COLO668 (cell line): ENCODE results near the gene BMP10.

Source experiments
- DNase-seq: peaks from one replicate; lab custom pipeline; 2025; ENCODE audit not compliant: unreplicated experiment; lab: John Stamatoyannopoulos, UW

The BMP10 gene

DNA sequence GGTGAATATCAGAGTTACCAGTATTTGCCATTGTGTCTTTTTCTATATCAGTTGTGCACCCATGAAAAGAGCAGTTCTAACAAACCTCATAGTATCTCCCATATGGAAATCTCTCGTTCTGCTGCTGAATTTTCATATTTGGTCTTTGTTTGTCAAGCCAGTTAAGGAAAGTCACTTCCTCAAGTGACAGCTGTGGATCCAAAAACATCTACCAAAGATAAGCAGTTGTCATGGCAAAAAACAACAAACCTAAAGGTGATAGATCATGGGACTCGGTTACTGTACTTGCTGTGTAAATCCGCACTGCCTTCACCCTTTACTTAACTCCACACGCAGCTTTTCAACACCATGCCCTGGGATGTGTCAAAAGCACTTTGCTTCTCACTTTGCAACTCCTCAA, 17.3 kb downstream of the BMP10 start:
- DNase-seq = no peak

DNA sequence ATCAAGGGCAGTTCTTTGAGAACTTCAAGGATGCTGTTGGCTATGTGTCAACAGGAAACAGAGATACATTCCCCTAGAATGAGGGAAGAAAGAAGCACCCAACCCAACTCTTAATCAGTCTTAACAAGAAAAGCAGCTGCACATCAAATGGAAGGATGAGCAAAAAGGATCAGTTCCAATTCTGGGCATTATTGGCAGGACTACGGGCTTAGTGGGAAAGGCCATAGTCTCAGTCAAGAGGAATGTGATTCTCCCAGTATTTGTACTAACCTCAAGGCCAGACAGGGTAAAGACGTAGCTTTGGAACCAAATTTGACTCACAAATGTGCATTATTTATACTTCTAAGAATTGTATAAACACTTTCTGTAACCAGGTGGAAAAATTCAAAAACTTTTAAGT, 18.2 kb downstream of the BMP10 start:
- no peak for DNase-seq

DNA sequence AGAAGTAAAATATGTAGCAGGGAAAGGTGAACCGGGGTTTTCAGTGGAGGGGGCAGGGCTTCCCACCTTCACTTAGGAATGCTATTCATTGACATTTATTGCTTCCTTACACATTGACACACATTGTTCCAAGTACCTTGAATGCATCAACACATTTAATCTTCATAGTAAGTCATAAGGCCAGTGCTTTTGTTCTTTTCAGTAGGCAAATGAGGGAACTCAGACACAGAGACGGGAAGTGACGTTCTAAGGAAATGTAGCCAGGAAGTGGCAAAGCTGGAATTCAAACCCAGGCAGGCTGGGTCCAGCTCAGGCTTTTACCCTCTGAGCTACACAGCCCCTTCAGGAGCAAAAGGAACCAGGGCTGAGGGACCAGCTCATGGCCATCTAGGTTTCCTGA, 20.7 kb downstream of the BMP10 start:
- no peak for DNase-seq

DNA sequence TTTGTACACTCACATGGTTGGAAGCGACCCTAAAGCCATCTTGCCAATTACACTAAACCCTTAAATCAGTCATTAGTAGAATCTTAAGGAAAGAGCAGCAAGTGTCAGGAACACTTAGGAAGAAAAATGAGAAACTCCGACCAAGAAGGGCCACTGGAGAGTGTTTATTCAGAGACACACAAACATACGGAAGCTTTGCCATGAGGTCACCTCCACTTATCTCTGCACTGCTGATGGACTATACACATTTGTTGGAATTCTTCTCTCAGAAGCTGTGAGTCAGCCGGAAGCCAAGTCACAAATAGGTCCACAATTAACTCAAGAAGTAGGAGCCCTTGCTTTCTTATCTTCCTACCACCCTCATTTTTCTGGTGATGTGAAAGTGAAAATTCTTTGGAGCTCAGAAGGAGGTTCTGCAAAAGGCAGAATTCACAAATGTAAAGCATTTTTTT, 21.6 kb downstream of the BMP10 start:
- DNase-seq = no peak

DNA sequence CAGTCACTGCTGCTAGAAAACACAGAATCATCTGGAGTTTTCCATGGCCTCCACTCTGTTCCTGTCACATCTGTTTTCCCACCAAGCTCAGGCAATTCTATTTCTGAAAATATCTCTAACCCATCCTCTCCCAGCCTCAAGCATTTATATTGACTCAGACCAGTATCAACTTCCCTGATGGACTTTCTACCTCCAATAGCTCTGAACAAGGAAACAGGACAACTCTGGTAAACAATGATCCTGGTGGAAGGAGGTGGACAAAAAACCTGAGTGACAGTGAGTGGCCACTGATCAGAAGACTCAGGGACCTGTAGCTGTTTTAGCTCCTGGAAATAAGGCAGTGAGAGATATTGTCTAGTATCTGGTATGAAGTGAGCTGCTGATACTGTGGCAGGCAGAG, 23.4 kb downstream of the BMP10 start:
- no peak for DNase-seq

DNA sequence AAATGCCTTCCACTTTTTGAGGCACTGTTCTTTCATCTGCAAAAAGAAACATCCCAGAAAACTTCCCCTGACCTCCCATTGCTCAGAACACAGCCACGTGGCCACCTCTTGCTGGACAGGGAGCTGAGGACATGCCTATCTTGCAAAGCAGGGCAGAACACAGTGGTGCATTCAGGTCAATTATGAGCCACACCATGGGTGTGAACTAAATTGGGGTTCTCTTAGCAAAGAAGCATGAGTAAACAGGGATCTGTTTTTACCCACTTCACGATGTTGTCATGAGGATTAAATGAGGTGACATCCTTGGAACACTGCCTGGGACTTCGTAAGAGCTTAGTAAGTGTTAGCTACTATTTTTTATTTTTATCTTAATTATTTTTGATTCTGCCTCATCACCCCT, 25.1 kb downstream of the BMP10 start:
- no peak for DNase-seq

DNA sequence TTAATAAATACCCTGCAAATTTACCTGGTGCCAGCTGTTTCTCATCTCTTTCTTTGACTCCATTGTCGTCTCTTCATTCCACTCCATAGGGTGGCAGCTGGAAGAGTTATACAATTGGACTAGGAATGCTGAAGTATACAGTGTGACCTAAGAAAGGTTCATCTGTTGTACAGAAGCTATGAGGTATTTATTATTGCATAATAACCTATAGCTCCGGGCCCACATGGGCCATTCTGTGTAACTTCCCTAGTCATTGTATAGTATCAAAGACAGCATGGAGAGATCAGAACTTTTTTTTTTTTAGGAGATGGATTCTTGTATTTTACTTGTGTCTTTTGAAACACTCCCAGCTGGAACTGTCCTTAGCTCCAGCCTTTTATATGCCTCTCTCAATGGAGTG, 26.2 kb downstream of the BMP10 start:
- DNase-seq = no peak

DNA sequence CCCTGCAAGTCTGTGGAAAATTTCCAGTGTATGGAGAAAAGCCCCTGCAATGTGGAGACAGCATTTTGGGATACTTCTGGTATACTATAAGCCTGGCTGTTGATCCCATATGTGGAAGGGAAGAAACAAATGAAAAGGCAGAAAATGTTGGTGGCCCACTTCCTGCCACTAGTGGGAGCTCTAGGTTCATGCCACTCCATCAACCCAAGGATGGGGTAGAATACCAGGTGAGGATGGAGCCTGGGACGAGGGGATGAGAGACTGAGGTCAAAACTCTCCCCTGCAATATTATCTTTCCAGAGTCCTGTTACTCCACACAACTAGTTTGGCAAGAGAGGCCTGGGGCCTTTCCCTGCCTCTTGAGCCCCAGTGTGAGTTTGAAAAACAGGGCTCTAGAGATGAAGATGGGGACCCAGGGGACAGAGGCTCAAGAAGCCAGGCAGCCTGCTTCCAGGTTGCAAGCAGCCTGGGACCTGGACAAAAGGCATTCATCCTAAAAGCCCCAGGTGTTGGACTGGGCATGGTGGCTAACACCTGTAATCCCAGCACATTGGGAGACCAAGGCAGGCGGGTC, 31.9 kb downstream of the BMP10 start:
- DNase-seq = peak; percentile 9

DNA sequence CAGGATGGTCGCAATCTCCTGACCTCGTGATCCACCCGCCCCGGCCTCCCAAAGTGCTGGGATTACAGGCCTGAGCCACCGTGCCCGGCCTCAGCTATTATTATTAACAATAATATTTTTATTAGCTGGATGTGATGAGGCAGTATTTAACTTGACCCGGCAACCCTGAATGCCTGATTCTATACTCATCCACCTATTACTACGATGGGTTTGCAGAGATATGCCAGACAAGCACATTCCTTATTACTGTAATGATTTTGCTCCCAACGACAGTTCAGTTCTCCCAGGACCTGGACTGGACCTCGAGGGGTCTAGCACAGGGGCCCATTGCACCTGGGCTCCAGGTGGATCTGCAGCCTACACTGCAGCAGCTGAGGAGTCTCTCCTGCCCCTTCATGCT, 32.6 kb downstream of the BMP10 start:
- DNase-seq = no peak

DNA sequence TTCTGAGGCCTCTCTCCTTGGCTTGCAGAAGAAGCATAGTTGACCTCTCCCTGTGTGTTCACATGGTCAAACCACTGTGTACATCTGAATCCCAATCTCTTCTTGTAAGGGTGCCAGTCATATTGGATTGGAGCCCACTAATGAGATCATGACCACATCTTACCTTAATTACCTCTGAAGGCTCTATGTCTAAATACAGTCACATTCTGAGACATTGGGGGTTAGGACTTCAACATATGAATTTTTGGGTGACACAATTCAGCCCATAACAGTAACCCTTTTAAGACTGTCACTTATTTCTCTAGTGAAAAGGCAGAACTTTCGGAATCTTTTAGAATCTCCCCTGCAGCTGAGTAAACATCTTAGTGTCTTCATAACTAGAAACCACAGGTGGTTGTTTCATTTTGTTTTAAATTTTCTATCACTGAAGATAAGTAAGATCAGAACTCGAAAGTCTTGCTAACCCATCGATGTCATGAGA, 33.3 kb downstream of the BMP10 start:
- no peak for DNase-seq

DNA sequence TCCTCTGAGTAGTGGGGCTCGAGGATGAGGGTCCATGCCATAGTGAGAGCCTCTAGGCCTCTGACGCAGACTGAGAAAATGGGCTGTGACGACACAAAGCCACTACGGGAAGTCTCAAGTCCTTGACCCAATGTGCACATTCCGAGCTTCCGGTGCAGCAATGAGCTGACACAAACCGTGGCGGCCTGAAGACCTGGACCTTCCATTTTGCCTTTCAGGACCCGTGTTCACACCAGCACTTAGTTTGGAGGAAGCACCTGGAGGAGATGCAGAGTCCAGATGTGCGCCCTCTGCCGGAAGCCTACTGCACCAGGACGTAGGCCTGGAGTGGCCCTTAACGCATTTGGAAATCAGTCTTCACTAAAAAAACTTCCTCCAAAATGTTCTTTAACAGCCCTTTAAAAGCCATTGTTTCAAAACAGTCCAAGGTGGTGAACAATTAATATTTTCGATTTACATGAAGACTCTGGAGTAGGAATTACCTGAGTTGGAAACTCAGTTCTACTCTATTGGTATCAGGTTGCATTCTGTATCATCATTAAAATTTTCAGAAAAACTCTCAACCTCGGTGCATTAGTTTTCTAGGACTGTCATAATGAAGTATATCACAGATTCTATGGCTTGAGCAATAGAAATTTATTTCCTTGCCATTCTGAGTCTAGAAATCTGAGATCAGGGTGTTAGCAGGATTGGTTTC, 33.9 kb downstream of the BMP10 start:
- DNase-seq = peak; percentile 20

DNA sequence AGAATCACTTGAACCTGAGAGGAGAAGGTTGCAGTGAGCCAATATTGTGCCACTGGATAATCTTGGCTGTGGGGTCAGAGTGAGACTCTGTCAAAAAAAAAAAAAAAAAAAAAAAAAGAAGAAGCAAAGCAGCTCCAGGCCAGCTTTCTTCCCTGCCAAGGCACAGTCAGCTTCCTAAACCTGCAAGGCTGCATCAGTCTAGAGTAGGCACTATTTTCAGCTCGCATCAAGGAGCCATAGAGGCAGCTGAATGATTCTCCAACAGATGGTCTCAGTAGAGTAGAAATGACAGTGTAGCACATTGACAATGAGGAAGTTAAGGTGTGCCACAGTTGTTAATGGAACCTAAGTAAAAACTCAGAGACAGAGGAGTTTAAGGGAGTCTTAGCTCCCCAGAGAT, 35.6 kb downstream of the BMP10 start:
- DNase-seq = no peak

DNA sequence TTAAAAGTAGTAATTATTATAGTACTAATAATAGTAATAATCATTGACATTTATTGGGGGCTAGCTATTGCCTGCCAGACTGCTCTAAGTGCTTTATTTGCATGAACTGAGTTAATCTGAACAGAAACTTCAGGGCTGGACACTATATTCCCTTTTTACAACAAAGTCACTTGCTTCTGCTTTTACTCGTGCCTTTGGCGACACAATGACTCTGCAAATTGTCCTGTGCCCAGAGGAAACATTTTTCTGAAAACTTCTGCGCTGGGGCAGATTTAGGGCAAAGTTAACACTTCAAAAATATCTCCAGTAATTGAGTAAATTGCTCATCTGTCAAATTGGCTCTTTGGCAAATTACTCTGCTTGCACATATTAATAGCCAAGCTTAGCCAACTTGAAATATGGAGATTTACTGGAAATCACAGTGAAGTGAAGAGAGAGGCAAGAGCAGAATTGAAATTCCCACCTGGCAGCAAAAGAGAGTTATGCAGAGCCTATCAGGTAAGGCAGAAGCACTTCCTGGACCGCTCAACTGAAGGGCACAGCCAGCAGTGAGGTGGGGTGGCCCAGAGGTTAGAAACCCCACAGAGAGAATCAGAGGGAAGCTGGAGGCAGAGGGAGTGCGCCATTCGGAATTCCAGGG, 36.3 kb downstream of the BMP10 start:
- no peak for DNase-seq

DNA sequence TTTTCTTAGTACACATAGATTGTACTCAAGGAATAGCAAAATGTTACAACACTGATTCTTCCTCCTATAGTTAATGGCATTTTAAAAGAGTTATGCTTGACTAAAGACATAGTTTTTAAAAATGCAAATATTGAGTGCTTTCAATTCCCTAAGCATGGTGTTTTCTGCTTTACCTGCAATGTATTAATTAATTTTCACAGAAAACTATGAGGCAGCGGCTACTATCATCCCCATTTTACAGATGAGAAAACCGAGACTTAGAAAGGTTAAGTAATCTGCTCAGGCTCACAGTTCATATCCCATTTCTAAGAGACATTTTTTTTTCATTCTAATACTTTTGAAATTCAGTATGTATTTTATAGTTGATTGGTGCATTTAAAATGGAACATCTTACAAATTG, 38.0 kb downstream of the BMP10 start:
- no peak for DNase-seq

DNA sequence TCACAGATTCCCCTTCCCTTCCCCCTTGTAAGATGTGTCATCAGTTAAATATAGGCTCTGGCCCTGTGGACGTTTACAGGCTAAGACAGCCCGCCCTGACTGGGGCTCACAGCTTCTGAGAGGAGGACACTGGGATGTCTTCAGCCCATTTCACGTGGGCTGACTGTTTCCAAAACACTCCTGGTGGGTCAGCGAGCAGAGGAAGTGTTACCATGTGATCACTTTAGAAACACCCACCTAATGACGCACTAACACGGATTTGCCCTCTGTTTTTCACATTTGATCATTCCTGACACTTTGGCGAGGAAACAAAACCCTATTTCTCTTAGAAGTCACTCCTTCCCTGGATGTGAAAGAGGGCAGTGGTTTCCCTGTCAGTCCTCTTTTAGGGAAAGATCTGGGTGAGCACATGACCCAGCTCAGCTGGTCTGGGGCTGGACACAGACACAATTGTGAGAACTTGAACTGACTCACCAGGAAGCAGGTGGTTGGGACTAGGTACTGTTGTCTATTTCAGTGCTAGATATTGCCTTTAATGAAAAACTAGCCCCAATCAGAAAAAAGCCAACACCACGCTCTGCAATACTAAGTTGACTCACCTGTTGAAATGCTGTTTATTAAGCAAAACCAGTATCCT, 38.8 kb downstream of the BMP10 start:
- no peak for DNase-seq

DNA sequence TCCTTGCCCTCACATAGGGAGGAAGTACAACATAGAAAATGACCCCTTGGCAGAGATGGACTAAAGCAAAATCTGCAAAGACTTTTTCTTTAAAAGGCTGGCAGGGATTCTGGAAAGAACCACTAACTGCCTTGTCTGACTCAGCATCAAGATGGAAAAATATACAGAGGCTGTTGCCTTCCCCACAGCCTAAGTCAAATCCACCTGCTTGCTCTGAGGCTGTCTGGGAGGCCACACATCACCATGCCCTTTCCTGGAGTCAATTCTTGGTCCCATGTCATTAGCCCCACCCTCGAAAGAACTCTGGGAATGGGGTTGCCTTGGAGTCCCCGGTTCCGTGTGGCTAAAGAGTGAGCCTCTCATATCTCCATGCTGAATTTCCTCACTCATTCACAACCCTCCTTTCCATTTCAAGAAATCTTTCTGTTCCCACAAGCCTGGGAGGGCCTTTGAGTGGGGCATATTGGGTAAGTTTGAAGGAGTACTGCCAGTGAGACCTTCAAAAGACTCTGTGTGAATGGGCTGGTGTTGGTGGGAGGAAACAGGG, 39.4 kb downstream of the BMP10 start:
- no peak for DNase-seq

DNA sequence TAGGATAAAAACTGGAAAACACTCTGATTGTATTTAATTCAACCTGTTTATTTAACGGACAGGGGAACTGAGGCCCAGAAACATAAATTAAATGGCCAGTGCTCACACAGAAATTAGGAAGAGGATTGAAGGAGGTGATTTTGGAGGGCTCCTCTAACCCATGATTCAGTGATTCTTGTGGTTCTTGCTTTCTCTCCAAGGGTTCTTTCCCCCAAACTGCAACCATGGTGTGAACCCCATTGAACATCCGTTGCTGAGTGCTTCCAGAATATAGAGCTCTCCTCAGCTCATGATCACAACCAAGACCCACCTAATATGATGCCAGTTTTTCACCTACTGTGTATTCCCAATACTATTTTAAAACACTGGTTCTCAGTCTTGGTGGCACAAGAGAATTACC, 41.4 kb downstream of the BMP10 start:
- DNase-seq = no peak

DNA sequence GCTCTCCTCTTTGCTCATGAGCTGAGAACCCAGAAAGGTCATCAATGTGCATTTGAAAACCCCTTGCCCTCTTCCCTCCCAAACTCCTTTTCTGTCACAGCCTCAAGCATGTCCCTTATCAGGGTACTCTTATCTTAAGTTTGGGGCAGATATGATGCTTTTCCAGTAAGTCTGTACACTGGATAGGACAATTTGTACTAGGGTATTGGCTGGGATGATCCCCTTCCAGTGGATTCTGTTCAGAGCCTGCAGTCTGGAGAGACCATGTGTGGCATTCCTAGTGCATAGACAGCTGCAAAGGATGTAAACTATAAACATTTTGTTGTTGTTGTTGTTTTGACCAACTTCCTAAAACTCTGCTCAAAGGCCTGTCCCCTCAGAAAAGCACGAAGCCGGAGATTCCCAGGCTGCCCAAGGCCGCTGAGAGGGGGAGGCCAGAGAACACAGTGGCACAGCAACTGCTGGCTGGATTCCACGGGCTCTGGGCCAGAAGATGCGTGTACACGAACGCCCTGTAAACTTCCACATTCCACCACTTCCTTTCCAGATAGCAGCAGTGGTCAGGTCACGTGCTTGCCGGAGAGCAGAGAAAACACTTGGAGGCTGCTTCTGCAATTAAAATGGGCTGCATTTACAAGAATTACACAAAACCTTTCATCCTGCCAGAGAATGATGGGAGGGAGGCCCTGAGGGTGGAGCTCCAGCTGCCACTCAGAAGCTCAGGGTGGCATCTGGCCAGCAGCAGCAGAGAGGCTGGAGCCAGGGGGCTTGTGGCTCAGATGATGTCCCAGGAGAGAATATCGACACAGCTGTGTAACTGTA, 42.1 kb downstream of the BMP10 start:
- DNase-seq = no peak

DNA sequence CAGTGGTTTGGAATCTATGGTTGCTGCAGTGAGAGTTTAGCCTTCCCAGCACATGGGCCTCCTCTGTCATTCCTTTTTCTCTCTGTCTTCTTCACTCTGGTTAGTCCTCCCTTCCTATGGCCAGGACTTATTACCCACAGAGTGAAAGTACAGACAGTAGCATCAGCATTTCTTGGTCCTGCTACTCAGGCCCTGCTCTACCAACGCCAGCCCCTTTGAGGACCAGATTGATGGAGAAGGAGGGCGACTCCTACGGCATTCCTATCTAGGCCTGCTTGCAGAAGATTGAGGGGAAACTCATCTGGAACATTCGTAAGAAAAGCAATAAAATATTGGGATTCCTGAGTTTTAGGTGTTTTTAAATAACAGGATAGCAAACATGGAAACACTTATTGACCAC, 43.5 kb downstream of the BMP10 start:
- DNase-seq = no peak

DNA sequence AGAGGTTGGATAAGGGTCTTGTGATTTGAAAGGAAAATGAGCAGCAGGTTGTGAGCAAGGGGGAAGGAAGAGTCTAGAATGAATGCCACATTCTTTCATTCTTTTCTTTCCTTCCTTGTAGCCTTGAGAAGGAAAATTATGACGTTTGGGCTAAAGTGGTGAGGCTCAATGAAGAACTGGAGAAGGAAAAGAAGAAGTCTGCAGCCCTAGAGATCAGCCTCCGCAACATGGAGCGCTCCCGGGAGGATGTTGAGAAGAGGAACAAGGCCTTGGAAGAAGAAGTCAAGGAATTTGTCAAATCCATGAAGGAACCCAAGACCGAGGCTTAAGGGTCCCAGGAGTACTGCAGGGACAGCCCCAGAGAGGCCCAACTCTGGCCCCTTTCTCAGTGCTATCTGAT, 45.3 kb downstream of the BMP10 start:
- DNase-seq = no peak

DNA sequence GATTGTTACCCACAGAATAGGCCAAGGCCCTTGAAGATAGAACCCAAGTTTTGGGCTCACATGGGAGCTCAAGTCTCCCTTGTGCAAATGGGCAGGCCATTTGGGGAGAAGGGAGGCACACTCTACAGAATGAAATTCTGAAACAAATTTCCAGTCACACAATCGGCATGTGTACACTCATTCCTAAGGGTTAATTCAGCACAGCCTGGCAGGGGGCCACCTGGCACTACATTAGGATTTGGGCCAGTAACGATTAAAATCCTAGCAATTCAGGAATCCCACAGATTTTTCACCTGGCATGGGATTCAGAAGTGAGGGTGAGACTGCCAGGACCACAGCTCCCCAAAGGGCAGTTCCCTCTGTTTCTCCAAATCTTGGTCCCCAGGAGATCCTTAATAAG, 46.4 kb downstream of the BMP10 start:
- no peak for DNase-seq
